ENCODE results near the gene AP3B2. TPM values are rescaled to one million over a fixed set of nuclear protein-coding genes. Genes with fewer than 3 reads are reported as not detected.
"Not testable (repeated sequence)": the region's sequence is repeated elsewhere in the genome, so short reads cannot be mapped to it uniquely, and the experiment has no call there.

AP3B2 gene
- total RNA-seq, 2 donors from 2014 or later: 0.41 to 1.5 TPM

- no peak overlapping the region for H3K27ac Mint-ChIP-seq
- peaks cover 17% of the 10 kb centered on the region for H3K27me3 Mint-ChIP-seq
- no peak for ATAC-seq (replicated peaks)
- no peak overlapping the region for H3K4me3 Mint-ChIP-seq
- H3K4me1 Mint-ChIP-seq: no peaks in the 10 kb centered on the region
- H3K9me3 Mint-ChIP-seq: no peaks in the 10 kb centered on the region
- no peaks in the 10 kb centered on the region for H3K36me3 Mint-ChIP-seq (ENCODE audit: low read depth)
These were observed 4.3 kb upstream of the AP3B2 start for GRCh38 chr15:82714016-82714415.

- H3K4me1 Mint-ChIP-seq: no peaks in the 10 kb centered on the region
- no peak for ATAC-seq (replicated peaks)
- peaks cover 14% of the 10 kb centered on the region for H3K27me3 Mint-ChIP-seq
- H3K4me3 Mint-ChIP-seq: no peak overlapping the region
- no peaks in the 10 kb centered on the region for H3K36me3 Mint-ChIP-seq (ENCODE audit: low read depth)
- no peaks in the 10 kb centered on the region for H3K9me3 Mint-ChIP-seq
- H3K27ac Mint-ChIP-seq: no peak overlapping the region
These were observed 2.4 kb upstream of the AP3B2 start for GRCh38 chr15:82712036-82712435.

DNA sequence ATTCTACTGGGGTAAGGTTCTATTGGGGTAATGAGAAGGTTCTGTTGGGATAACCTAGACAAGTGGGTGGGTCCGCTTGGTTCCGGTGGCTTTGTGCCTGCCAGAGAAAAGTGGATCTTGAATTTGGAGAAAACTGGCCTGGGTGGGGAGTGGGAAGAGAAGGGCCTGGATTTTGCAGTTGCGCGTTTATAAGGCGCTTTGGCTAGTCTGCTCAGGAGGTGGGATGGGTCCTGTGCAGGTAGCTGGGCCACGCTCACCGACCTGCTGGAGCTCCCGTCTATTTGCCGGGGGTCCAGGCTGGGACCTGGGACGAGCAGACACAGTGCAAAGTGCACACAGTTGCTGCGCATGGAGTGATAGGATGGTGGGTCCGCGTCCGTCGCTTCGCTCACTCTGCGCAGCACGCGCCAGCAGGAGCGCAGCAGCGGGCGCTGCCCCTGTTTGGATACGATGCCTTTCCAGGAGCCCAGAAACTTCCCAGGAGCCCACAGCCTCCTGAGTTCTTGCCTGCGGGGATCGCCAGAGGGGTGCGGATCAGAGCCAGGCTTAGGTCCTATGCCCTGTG is 1.3 kb upstream of the AP3B2 start:
- H3K27ac Mint-ChIP-seq: no peak overlapping the region
- no peaks in the 10 kb centered on the region for H3K4me1 Mint-ChIP-seq
- H3K36me3 Mint-ChIP-seq (ENCODE audit: low read depth): no peaks in the 10 kb centered on the region
- H3K9me3 Mint-ChIP-seq: no peaks in the 10 kb centered on the region
- no peak for ATAC-seq (replicated peaks)
- H3K27me3 Mint-ChIP-seq: peaks cover 11% of the 10 kb centered on the region
- no peak overlapping the region for H3K4me3 Mint-ChIP-seq

- Mint-ChIP-seq H3K27ac (no peak overlapping the region), H3K4me3 (no peak overlapping the region), H3K9me3 (no peaks in the 10 kb centered on the region), H3K36me3 (ENCODE audit: low read depth) (no peaks in the 10 kb centered on the region), H3K27me3 (peaks cover 11% of the 10 kb centered on the region), H3K4me1 (no peaks in the 10 kb centered on the region)
- no peak for ATAC-seq (replicated peaks)
These were observed 507 bp upstream of the AP3B2 start for GRCh38 chr15:82710208-82710555.

GRCh38 chr15:82709081-82709420 is 624 bp downstream of the AP3B2 start:
- H3K4me3 Mint-ChIP-seq: no peak overlapping the region
- H3K4me1 Mint-ChIP-seq: no peaks in the 10 kb centered on the region
- peaks cover 11% of the 10 kb centered on the region for H3K27me3 Mint-ChIP-seq
- H3K36me3 Mint-ChIP-seq (ENCODE audit: low read depth): no peaks in the 10 kb centered on the region
- no peak overlapping the region for H3K27ac Mint-ChIP-seq
- no peaks in the 10 kb centered on the region for H3K9me3 Mint-ChIP-seq
- ATAC-seq (replicated peaks): peak; percentile 2

DNA sequence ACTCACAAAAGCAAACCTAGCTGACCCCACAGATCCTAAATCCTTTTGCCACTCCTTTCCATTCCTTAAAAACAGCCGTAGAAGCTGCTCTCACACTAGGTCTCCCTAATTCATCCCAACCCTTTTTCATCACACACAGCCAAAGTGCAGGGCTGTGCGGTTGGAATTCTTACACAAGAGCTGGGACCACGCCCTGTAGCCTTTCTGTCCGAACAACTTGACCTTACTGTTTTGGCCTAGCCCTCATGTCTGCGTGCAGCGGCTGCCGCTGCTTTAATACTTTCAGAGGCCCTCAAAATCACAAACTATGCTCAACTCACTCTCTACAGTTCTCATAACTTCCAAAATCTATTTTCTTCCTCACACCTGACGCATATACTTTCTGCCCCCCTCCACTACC is 3.8 kb downstream of the AP3B2 start:
- ATAC-seq (replicated peaks); H3K27me3 Mint-ChIP-seq: not testable (repeated sequence)

DNA sequence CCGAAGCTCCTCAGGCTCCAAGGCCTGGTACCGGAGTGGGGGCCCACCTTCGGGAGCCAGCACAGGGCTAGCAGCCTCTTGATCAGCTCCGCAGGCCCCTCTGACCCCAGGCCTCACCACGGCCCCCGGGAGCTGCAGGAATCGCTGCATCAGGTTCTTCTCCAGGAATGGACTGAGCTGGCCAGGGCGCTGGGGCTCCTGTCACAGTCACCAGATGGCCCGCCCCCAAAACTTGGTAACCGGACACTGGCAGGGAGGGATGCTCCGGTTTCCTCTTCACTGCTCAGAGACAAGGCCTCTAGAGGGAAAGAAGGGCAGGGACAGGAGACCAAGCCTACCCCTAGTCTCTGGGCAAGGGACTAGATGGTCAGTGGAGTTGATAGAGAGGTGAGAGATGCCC is 9.9 kb downstream of the AP3B2 start:
- ATAC-seq (replicated peaks): no peak
- peaks cover 10% of the 10 kb centered on the region for H3K27me3 Mint-ChIP-seq
- no peak overlapping the region for H3K4me3 Mint-ChIP-seq
- no peaks in the 10 kb centered on the region for H3K4me1 Mint-ChIP-seq
- no peaks in the 10 kb centered on the region for H3K9me3 Mint-ChIP-seq
- no peaks in the 10 kb centered on the region for H3K36me3 Mint-ChIP-seq (ENCODE audit: low read depth)
- no peak overlapping the region for H3K27ac Mint-ChIP-seq

More for the DNA sequence above, 3.8 kb downstream of the AP3B2 start:
- not testable (repeated sequence) for H3K4me3 Mint-ChIP-seq; H3K27ac Mint-ChIP-seq; H3K9me3 Mint-ChIP-seq; H3K36me3 Mint-ChIP-seq (ENCODE audit: low read depth); H3K4me1 Mint-ChIP-seq

DNA sequence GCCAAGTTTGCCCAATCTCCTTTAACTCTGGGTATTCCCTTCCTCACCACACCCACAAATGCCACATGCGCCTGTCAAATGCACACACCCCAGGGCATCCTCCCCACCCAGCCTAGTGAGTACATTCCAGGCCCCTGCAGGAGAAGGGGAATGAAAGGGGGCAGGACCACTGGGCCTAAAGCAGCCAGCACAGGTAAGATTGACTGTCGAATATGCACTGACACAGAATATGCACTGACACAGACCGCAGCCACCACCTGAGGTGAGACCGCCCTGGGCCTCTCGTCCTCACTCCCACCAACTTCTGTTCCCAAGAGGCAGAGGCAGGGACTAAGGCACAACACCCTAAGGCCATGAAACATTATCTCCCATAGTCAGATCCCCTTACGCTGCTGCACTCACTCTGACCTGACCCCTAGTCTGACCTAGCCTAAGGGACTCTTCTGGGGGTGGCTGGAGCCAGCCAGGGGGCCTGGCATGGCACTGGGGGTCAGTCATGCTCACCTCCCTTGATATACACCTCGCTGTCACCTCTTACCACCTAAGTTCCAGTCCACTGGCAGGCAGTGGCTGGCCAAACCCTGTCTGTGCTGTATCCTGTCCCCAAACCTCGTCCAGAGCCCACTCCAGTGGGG is 10.8 kb downstream of the AP3B2 start:
- no peak overlapping the region for H3K27ac Mint-ChIP-seq
- no peaks in the 10 kb centered on the region for H3K4me1 Mint-ChIP-seq
- ATAC-seq (replicated peaks): no peak
- no peak overlapping the region for H3K4me3 Mint-ChIP-seq
- no peaks in the 10 kb centered on the region for H3K36me3 Mint-ChIP-seq (ENCODE audit: low read depth)
- H3K9me3 Mint-ChIP-seq: no peaks in the 10 kb centered on the region
- H3K27me3 Mint-ChIP-seq: peaks cover 10% of the 10 kb centered on the region

DNA sequence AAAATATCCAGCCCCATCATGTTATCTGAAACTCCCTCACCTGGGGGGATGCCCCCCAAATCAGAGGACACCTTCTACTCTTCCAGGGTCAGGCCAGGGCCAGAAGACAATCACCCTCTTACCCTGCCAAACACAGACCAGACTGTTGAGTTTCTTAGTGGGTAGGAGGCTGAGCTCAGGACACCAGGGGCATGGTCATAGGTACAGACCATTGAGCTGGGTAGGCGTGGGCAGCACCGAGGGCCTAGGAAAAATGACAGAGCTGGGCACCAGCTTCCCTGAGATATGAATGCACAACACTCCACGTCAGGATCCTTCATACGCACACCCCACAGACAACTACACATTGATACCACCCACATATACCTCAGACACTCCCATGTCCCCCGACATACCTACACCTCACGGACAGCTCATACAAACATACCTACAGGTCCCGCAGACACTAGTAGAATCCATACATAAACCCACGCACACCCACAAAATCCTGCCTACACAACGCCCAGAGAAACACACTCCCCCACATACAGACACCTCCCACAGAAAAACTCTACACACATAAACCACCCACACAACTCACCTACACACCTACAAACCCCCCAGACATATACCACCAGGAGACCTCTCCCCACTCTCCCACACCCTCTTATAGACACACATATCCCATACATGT is 11.8 kb downstream of the AP3B2 start:
- H3K27me3 Mint-ChIP-seq: peaks cover 10% of the 10 kb centered on the region
- no peak overlapping the region for H3K27ac Mint-ChIP-seq
- H3K9me3 Mint-ChIP-seq: no peaks in the 10 kb centered on the region
- H3K36me3 Mint-ChIP-seq (ENCODE audit: low read depth): no peaks in the 10 kb centered on the region
- H3K4me1 Mint-ChIP-seq: no peaks in the 10 kb centered on the region
- no peak for ATAC-seq (replicated peaks)
- H3K4me3 Mint-ChIP-seq: no peak overlapping the region

DNA sequence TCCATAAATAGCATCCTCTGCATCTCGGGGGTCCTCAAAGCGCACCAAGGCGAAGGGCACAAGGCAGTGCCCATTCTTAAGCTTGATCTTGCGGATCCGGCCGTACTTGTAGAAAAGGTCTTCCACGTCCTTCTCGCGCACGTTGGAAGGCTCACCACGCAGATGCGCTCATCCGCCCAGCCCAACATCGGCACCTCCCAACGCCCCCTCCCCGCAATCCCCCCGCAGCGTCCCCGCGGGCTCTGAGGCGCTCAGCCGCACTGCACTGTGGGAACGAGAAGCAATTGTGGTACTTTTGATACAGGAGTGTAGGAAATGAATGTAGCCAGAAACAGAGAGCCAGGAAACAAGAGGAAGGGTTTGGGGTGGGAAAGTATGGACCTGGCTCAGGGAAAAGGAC is 17.5 kb downstream of the AP3B2 start:
- no peaks in the 10 kb centered on the region for H3K9me3 Mint-ChIP-seq
- ATAC-seq (replicated peaks): no peak
- no peak overlapping the region for H3K27ac Mint-ChIP-seq
- H3K27me3 Mint-ChIP-seq: peaks cover under 1% of the 10 kb centered on the region
- no peak overlapping the region for H3K4me3 Mint-ChIP-seq
- H3K4me1 Mint-ChIP-seq: no peaks in the 10 kb centered on the region
- H3K36me3 Mint-ChIP-seq (ENCODE audit: low read depth): no peaks in the 10 kb centered on the region

- Mint-ChIP-seq H3K27ac (no peak overlapping the region), H3K36me3 (ENCODE audit: low read depth) (no peaks in the 10 kb centered on the region), H3K4me1 (no peaks in the 10 kb centered on the region), H3K4me3 (no peak overlapping the region), H3K27me3 (no peaks in the 10 kb centered on the region), H3K9me3 (no peaks in the 10 kb centered on the region)
- ATAC-seq (replicated peaks): no peak
These were observed 20.5 kb downstream of the AP3B2 start for GRCh38 chr15:82689147-82689546.

- no peak for ATAC-seq (replicated peaks)
- Mint-ChIP-seq H3K4me3 (no peak overlapping the region), H3K9me3 (no peaks in the 10 kb centered on the region), H3K27me3 (no peaks in the 10 kb centered on the region), H3K27ac (no peak overlapping the region), H3K4me1 (no peaks in the 10 kb centered on the region), H3K36me3 (ENCODE audit: low read depth) (no peaks in the 10 kb centered on the region)
These were observed 21.0 kb downstream of the AP3B2 start for GRCh38 chr15:82688691-82689090.

DNA sequence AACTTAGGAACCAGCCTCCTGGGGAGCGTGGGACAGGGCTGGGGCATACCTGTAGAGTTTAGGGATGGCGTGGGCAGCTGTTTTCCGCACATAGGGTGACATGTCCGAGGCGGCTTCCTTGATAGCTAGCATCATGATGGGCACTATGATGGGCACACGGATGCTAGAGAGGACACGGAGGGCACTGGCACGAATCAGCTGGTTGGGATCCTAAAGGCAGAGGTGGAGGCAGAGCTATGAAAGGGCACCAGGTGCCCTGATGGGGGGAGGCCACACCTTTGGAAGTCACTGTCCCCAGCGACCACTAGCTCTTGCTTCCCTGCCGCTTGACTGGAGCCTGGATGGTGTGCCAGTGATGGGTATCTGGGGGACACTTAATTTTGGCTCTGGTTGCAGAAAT is 28.3 kb downstream of the AP3B2 start:
- peaks cover 12% of the 10 kb centered on the region for H3K4me1 Mint-ChIP-seq
- ATAC-seq (replicated peaks): no peak
- peak overlapping the region; percentile 94 for H3K4me3 Mint-ChIP-seq
- H3K27ac Mint-ChIP-seq: peak overlapping the region; percentile 81
- no peaks in the 10 kb centered on the region for H3K36me3 Mint-ChIP-seq (ENCODE audit: low read depth)
- no peaks in the 10 kb centered on the region for H3K9me3 Mint-ChIP-seq
- H3K27me3 Mint-ChIP-seq: no peaks in the 10 kb centered on the region

DNA sequence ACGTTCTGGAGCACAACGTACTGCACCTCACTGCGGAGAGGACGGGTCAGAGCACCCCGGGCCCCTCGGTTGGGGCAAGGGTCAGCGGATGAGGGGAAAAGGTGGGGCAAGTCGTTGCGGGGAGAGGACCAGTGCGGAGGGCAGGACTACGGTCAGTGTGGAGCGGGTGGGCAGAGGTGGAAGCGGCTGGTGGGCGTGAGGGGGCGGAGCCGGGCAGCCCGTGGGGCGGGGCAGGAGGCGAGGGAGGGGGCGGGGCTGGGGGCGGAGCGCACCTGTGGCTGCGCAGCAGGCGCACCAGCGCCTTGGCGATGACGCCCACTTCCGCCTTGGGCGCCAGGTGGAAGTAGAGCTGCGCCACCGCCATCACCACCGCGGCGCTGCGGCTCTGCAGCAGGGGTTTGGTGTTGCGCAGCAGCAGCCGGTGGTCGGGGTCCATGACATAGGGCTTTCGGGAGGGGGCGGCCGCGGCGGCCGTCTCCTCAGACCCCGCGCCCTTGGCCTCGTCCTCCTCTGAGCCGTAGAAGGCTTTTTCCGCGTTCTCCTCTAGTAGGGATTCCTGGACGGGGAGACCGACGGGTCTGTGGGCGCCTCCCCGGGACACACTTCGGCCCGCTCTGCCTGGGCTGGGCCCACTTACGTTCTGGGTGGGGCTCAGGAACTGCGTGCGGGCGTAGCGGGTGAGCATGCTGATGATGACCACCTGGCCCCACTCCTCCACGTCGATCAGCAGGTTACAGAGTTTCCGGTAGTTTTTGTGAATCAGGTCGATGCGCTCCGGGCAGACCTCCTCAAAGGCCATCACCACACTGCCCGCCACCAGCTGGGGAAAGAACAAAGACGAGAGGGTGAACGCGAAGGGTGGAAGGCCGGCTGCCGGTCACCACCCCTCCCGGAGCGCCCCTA is 29.2 kb downstream of the AP3B2 start:
- ATAC-seq (replicated peaks): peak; percentile 96
- Mint-ChIP-seq H3K4me3 (peak overlapping the region; percentile 94), H3K27ac (peak overlapping the region; percentile 81), H3K36me3 (ENCODE audit: low read depth) (no peaks in the 10 kb centered on the region), H3K4me1 (peaks cover 12% of the 10 kb centered on the region), H3K27me3 (no peaks in the 10 kb centered on the region), H3K9me3 (no peaks in the 10 kb centered on the region)
